Spleen (tissue), 7 donors: ENCODE results near the gene NUDT1.

Experiments
- POLR2AphosphoS5 ChIP-seq, 3 donors: sonication (generic); formaldehyde crosslinking; IDR thresholded peaks; one replicate each; pipeline ENCODE4 v1.5.1; 2017; ENCODE audit warnings: antibody characterized with exemption in 3 of 3
- TF ChIP-seq, protein P1 (sequence below), 11 experiments: fragments of 200-600 bp in 7 of 11; fragments of 450-650 bp in 4 of 11; sonication (generic) in 4 of 11; IDR thresholded peaks in 8 of 11; conservative IDR thresholded peaks in 3 of 11; 1 replicate in 7 of 11; 2 replicates in 4 of 11; pipeline versions ENCODE4 v1.4.0 to v1.8.0; 2016 to 2021; ENCODE audit warnings: antibody characterized with exemption in 11 of 11, inconsistent platforms in 4 of 11, mild to moderate bottlenecking in 1 of 11
- donor health status: DM: no; HTN: no; CAD: no; lungs with moderate emphysema.
- donor health status: DM: no; HTN: no; CAD: no.
- donor health status: DM: no; HTN: no; CAD: no.

DNA sequence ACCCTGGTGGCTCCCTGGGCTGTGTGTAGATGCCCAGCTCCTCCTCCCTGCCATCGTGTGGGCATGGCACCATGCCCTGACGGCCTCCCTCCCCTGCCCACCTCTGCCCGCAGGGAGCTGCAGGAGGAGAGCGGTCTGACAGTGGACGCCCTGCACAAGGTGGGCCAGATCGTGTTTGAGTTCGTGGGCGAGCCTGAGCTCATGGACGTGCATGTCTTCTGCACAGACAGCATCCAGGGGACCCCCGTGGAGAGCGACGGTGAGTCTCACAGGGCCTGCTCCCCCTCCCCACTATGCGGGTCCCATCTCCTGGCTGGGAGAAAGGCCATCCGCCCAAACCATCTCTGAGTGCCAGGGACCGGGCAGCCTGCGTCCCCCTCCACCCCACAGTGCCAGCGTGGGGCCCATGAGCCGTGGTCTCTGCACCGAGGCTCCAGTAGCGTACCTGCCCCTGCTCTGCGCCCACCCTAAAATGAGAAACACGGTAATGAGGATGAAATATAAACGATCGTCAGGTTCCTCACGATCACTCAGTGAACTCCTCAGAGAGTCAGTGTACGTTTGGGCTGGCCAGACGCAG is 7.8 kb downstream of the NUDT1 start:
- peak; percentile 26 to 76 (median 46) for TF ChIP-seq POLR2AphosphoS5 (IDR thresholded peaks at IDR 0.05)
- TF ChIP-seq, protein P1, sequence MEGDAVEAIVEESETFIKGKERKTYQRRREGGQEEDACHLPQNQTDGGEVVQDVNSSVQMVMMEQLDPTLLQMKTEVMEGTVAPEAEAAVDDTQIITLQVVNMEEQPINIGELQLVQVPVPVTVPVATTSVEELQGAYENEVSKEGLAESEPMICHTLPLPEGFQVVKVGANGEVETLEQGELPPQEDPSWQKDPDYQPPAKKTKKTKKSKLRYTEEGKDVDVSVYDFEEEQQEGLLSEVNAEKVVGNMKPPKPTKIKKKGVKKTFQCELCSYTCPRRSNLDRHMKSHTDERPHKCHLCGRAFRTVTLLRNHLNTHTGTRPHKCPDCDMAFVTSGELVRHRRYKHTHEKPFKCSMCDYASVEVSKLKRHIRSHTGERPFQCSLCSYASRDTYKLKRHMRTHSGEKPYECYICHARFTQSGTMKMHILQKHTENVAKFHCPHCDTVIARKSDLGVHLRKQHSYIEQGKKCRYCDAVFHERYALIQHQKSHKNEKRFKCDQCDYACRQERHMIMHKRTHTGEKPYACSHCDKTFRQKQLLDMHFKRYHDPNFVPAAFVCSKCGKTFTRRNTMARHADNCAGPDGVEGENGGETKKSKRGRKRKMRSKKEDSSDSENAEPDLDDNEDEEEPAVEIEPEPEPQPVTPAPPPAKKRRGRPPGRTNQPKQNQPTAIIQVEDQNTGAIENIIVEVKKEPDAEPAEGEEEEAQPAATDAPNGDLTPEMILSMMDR (IDR thresholded peaks at IDR 0.05 in 8 of 11, conservative IDR thresholded peaks at IDR 0.05 in 3 of 11) = no peak
